GM23338 (cell line): ENCODE results near the gene AXL.

Source experiments
- CREB1 ChIP-seq: fragments of 250-450 bp; sonication (Bioruptor Pico); IDR thresholded peaks from 2 replicates; pipeline ENCODE4 v1.5.0; 2020; ENCODE audit warnings: low read depth, mild to moderate bottlenecking, moderate library complexity
- EZH2 ChIP-seq: fragments of 200-600 bp; sonication (generic); IDR thresholded peaks from one replicate; pipeline ENCODE4 v1.8.0; 2017; ENCODE audit warnings: antibody characterized with exemption, mild to moderate bottlenecking, low read depth; ENCODE audit not compliant: unreplicated experiment
- EZH2phosphoT487 ChIP-seq: fragments of 200-600 bp; sonication (generic); IDR thresholded peaks from one replicate; pipeline ENCODE4 v1.8.1; 2018; ENCODE audit warnings: antibody characterized with exemption; ENCODE audit not compliant: unreplicated experiment
- JUNB ChIP-seq: IDR thresholded peaks from one replicate; pipeline ENCODE4 v1.6.1; 2016; ENCODE audit warnings: antibody characterized with exemption; ENCODE audit not compliant: unreplicated experiment
- NANOG ChIP-seq: IDR thresholded peaks from 2 replicates; pipeline ENCODE4 v1.6.1; 2016; ENCODE audit warnings: antibody characterized with exemption, borderline replicate concordance
- POLR2AphosphoS5 ChIP-seq: IDR thresholded peaks from 2 replicates; pipeline ENCODE4 v1.6.1; 2016; ENCODE audit warnings: antibody characterized with exemption, low read depth
- STAT1 ChIP-seq: IDR thresholded peaks from one replicate; pipeline ENCODE4 v1.6.1; 2016; ENCODE audit warnings: antibody characterized with exemption; ENCODE audit not compliant: unreplicated experiment
- ZNF114 ChIP-seq: fragments of 250-450 bp; sonication (Bioruptor Pico); IDR thresholded peaks from 2 replicates; pipeline ENCODE4 v1.5.0; 2020; ENCODE audit warnings: mild to moderate bottlenecking, moderate library complexity
- ZNF331 ChIP-seq: fragments of 250-450 bp; sonication (Bioruptor Pico); IDR thresholded peaks from 2 replicates; pipeline ENCODE4 v1.5.0; 2020; ENCODE audit warnings: low read depth, mild to moderate bottlenecking, moderate library complexity
- TF ChIP-seq, protein P1 (sequence below), 2 experiments: fragments of 200-600 bp in 1 of 2; sonication (generic) in 1 of 2; conservative IDR thresholded peaks; 2 replicates each; pipeline versions ENCODE4 v1.5.1 to v1.6.1; 2016 to 2017; ENCODE audit warnings: antibody characterized with exemption in 2 of 2, low read depth in 2 of 2, mild to moderate bottlenecking in 2 of 2, moderate library complexity in 1 of 2
- TF ChIP-seq, protein P2 (sequence below): IDR thresholded peaks from one replicate; pipeline ENCODE4 v1.6.1; 2018; ENCODE audit warnings: antibody characterized with exemption; ENCODE audit not compliant: unreplicated experiment
- TF ChIP-seq, protein P3 (sequence below): IDR thresholded peaks from 2 replicates; pipeline ENCODE4 v1.6.1; 2016; ENCODE audit warnings: antibody characterized with exemption

DNA sequence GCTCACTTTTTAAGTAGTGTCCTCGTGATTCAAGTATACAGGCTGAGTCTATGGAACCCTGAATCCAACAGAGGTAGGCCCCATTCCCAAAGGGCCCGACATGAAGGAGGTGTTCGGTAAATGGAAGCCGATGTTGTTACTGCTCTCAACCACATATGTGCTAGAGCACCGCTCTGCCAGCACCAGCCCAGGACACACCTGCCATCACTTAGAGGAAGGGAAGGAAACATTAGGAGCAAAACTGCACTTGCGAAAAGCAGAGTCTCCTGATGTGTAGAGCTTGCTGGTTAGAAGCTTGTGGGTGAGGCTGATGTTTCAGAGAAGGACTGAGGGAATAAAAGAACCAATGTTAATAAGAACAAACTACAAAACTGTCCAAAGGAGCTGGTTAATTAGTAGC lies 81.5 kb downstream of the AXL start:
- TF ChIP-seq, protein P1, sequence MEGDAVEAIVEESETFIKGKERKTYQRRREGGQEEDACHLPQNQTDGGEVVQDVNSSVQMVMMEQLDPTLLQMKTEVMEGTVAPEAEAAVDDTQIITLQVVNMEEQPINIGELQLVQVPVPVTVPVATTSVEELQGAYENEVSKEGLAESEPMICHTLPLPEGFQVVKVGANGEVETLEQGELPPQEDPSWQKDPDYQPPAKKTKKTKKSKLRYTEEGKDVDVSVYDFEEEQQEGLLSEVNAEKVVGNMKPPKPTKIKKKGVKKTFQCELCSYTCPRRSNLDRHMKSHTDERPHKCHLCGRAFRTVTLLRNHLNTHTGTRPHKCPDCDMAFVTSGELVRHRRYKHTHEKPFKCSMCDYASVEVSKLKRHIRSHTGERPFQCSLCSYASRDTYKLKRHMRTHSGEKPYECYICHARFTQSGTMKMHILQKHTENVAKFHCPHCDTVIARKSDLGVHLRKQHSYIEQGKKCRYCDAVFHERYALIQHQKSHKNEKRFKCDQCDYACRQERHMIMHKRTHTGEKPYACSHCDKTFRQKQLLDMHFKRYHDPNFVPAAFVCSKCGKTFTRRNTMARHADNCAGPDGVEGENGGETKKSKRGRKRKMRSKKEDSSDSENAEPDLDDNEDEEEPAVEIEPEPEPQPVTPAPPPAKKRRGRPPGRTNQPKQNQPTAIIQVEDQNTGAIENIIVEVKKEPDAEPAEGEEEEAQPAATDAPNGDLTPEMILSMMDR (conservative IDR thresholded peaks at IDR 0.05; ENCODE audit: low read depth in 2 of 2) = no peak
- TF ChIP-seq EZH2 (no peak), POLR2AphosphoS5 (no peak), ZNF331 (no peak), STAT1 (no peak), NANOG (no peak), CREB1 (CRISPR knock-in tag) (no peak), EZH2phosphoT487 (no peak), JUNB (no peak), ZNF114 (CRISPR knock-in tag) (no peak)
- TF ChIP-seq, protein P2, sequence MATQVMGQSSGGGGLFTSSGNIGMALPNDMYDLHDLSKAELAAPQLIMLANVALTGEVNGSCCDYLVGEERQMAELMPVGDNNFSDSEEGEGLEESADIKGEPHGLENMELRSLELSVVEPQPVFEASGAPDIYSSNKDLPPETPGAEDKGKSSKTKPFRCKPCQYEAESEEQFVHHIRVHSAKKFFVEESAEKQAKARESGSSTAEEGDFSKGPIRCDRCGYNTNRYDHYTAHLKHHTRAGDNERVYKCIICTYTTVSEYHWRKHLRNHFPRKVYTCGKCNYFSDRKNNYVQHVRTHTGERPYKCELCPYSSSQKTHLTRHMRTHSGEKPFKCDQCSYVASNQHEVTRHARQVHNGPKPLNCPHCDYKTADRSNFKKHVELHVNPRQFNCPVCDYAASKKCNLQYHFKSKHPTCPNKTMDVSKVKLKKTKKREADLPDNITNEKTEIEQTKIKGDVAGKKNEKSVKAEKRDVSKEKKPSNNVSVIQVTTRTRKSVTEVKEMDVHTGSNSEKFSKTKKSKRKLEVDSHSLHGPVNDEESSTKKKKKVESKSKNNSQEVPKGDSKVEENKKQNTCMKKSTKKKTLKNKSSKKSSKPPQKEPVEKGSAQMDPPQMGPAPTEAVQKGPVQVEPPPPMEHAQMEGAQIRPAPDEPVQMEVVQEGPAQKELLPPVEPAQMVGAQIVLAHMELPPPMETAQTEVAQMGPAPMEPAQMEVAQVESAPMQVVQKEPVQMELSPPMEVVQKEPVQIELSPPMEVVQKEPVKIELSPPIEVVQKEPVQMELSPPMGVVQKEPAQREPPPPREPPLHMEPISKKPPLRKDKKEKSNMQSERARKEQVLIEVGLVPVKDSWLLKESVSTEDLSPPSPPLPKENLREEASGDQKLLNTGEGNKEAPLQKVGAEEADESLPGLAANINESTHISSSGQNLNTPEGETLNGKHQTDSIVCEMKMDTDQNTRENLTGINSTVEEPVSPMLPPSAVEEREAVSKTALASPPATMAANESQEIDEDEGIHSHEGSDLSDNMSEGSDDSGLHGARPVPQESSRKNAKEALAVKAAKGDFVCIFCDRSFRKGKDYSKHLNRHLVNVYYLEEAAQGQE = no peak
- TF ChIP-seq, protein P3, sequence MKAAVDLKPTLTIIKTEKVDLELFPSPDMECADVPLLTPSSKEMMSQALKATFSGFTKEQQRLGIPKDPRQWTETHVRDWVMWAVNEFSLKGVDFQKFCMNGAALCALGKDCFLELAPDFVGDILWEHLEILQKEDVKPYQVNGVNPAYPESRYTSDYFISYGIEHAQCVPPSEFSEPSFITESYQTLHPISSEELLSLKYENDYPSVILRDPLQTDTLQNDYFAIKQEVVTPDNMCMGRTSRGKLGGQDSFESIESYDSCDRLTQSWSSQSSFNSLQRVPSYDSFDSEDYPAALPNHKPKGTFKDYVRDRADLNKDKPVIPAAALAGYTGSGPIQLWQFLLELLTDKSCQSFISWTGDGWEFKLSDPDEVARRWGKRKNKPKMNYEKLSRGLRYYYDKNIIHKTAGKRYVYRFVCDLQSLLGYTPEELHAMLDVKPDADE = no peak
